Measurements from ENCODE around the gene TTBK2.

Gene TTBK2

GRCh38 chr15:42786978-42787377, 133.6 kb downstream of the TTBK2 start:
- CTCF ChIA-PET: no interaction called here
- no peak for DNase-seq (ENCODE audit: extremely low spot score)
- POLR2A ChIA-PET: no interaction called here
- TF ChIP-seq FOXM1 (IDR thresholded peaks at IDR 0.05; ENCODE audit: borderline replicate concordance) (no peak), ELF4 (IDR thresholded peaks at IDR 0.05) (no peak), CTBP1 (IDR thresholded peaks at IDR 0.05; ENCODE audit: borderline replicate concordance) (no peak), TARDBP (IDR thresholded peaks at IDR 0.05) (no peak), ZNF384 (IDR thresholded peaks at IDR 0.05) (no peak), HDGF (IDR thresholded peaks at IDR 0.05; ENCODE audit: borderline replicate concordance) (no peak), BHLHE40 (IDR thresholded peaks at IDR 0.05; ENCODE audit: borderline replicate concordance) (no peak), FOXA1 (IDR thresholded peaks at IDR 0.05) (no peak), SP1 (IDR thresholded peaks at IDR 0.05) (no peak), ARNT (IDR thresholded peaks at IDR 0.05) (no peak), NFRKB (IDR thresholded peaks at IDR 0.05) (no peak), SUZ12 (IDR thresholded peaks at IDR 0.05) (no peak), LEF1 (IDR thresholded peaks at IDR 0.05; ENCODE audit: borderline replicate concordance) (no peak)

- DNase-seq (ENCODE audit: extremely low spot score): no peak
- TF ChIP-seq BHLHE40 (IDR thresholded peaks at IDR 0.05; ENCODE audit: borderline replicate concordance): no peak
- TF ChIP-seq FOXM1 (IDR thresholded peaks at IDR 0.05; ENCODE audit: borderline replicate concordance): no peak
- TF ChIP-seq TARDBP (IDR thresholded peaks at IDR 0.05): no peak
- TF ChIP-seq L3MBTL2 (conservative IDR thresholded peaks at IDR 0.05): no peak
- TF ChIP-seq ARNT (IDR thresholded peaks at IDR 0.05): no peak
- no peak for TF ChIP-seq FOXK2 (IDR thresholded peaks at IDR 0.05)
- TF ChIP-seq LEF1 (IDR thresholded peaks at IDR 0.05; ENCODE audit: borderline replicate concordance): no peak
- no peak for TF ChIP-seq SP1 (IDR thresholded peaks at IDR 0.05)
- no peak for TF ChIP-seq ELF4 (IDR thresholded peaks at IDR 0.05)
- no peak for TF ChIP-seq FOXA1 (IDR thresholded peaks at IDR 0.05)
- no peak for TF ChIP-seq NFRKB (IDR thresholded peaks at IDR 0.05)
- no peak for TF ChIP-seq CTBP1 (IDR thresholded peaks at IDR 0.05; ENCODE audit: borderline replicate concordance)
- no peak for TF ChIP-seq HDGF (IDR thresholded peaks at IDR 0.05; ENCODE audit: borderline replicate concordance)
- no peak for TF ChIP-seq SUZ12 (IDR thresholded peaks at IDR 0.05)
- TF ChIP-seq, protein P1, sequence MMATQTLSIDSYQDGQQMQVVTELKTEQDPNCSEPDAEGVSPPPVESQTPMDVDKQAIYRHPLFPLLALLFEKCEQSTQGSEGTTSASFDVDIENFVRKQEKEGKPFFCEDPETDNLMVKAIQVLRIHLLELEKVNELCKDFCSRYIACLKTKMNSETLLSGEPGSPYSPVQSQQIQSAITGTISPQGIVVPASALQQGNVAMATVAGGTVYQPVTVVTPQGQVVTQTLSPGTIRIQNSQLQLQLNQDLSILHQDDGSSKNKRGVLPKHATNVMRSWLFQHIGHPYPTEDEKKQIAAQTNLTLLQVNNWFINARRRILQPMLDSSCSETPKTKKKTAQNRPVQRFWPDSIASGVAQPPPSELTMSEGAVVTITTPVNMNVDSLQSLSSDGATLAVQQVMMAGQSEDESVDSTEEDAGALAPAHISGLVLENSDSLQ (IDR thresholded peaks at IDR 0.05): no peak
- CTCF ChIA-PET: no interaction called here
- POLR2A ChIA-PET: no interaction called here
These were observed 135.0 kb downstream of the TTBK2 start for GRCh38 chr15:42785569-42785968.

GRCh38 chr15:42784705-42785104, 135.9 kb downstream of the TTBK2 start:
- DNase-seq (ENCODE audit: extremely low spot score): no peak
- ChIA-PET POLR2A (no interaction called here), CTCF (interaction anchor here (0.6 kb wide), 1 partner anchor 9 kb away, joined by 3 read pairs; no protein-coding TSS in a partner anchor)
- TF ChIP-seq ZNF384 (IDR thresholded peaks at IDR 0.05) (no peak), FOXK2 (IDR thresholded peaks at IDR 0.05) (no peak), BHLHE40 (IDR thresholded peaks at IDR 0.05; ENCODE audit: borderline replicate concordance) (no peak)
- TF ChIP-seq, protein P1 (IDR thresholded peaks at IDR 0.05): no peak

- POLR2A ChIA-PET: no interaction called here
- DNase-seq (ENCODE audit: extremely low spot score): no peak
- no peak for TF ChIP-seq HDGF (IDR thresholded peaks at IDR 0.05; ENCODE audit: borderline replicate concordance)
- TF ChIP-seq NFRKB (IDR thresholded peaks at IDR 0.05): no peak
- TF ChIP-seq FOXM1 (IDR thresholded peaks at IDR 0.05; ENCODE audit: borderline replicate concordance): no peak
- TF ChIP-seq TARDBP (IDR thresholded peaks at IDR 0.05): no peak
- TF ChIP-seq, protein P1 (IDR thresholded peaks at IDR 0.05): no peak
- TF ChIP-seq FOXA1 (IDR thresholded peaks at IDR 0.05): no peak
- no peak for TF ChIP-seq CTBP1 (IDR thresholded peaks at IDR 0.05; ENCODE audit: borderline replicate concordance)
- TF ChIP-seq L3MBTL2 (conservative IDR thresholded peaks at IDR 0.05): no peak
- no peak for TF ChIP-seq LEF1 (IDR thresholded peaks at IDR 0.05; ENCODE audit: borderline replicate concordance)
- TF ChIP-seq ARNT (IDR thresholded peaks at IDR 0.05): no peak
- TF ChIP-seq SUZ12 (IDR thresholded peaks at IDR 0.05): no peak
- TF ChIP-seq BHLHE40 (IDR thresholded peaks at IDR 0.05; ENCODE audit: borderline replicate concordance): no peak
- TF ChIP-seq FOXK2 (IDR thresholded peaks at IDR 0.05): no peak
- TF ChIP-seq ELF4 (IDR thresholded peaks at IDR 0.05): no peak
- no peak for TF ChIP-seq SP1 (IDR thresholded peaks at IDR 0.05)
- no peak for TF ChIP-seq ZNF384 (IDR thresholded peaks at IDR 0.05)
- CTCF ChIA-PET: no interaction called here
These were observed 137.9 kb downstream of the TTBK2 start for GRCh38 chr15:42782716-42783115.

DNA sequence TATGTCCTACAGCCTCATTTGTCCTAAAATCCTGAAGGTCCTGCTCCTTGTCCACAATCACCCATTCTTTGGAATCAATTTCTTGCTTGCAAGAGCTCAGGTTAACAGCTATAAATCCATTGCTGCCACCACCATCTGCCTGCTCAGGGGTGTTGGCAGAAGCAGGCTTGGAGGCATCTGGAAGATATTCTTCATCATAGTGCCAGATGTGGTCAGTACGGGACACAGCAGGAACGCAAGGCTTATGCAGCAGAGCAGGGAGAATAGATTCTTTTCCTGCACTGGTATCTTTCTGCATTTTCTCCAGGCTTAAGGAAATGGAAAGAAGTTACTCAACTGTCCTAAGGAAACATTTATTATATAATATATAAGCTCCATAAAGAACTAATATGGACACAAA, 145.2 kb downstream of the TTBK2 start:
- ChIA-PET POLR2A (no interaction called here), CTCF (interaction anchor here (0.6 kb wide), 1 partner anchor 9 kb away, joined by 3 read pairs; no protein-coding TSS in a partner anchor)
- no peak for DNase-seq (ENCODE audit: extremely low spot score)
- TF ChIP-seq BHLHE40 (IDR thresholded peaks at IDR 0.05; ENCODE audit: borderline replicate concordance) (no peak), FOXK2 (IDR thresholded peaks at IDR 0.05) (no peak), ZNF384 (IDR thresholded peaks at IDR 0.05) (no peak)

DNA sequence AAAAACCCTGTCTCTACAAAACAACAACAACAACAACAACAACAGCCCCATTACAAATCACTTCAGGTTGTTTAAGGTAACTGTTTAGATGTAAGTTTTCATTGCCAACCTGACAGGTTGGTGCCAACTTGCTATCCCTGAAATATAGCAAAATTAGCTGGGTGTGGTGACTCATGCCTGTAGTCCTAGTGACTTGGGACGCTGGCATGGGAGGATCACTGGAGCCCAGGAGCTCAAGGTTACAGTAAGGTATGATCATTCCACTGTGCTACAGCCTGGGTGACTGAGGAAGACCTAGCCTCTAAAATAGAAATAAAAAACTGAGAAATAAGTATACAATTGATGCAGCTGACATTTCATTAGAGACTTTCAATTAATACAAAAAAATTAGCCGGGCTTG, 147.7 kb downstream of the TTBK2 start:
- CTCF ChIA-PET: no interaction called here
- POLR2A ChIA-PET: no interaction called here
- TF ChIP-seq FOXK2 (IDR thresholded peaks at IDR 0.05) (no peak), LEF1 (IDR thresholded peaks at IDR 0.05; ENCODE audit: borderline replicate concordance) (no peak), FOXM1 (IDR thresholded peaks at IDR 0.05; ENCODE audit: borderline replicate concordance) (no peak), SUZ12 (IDR thresholded peaks at IDR 0.05) (no peak), BHLHE40 (IDR thresholded peaks at IDR 0.05; ENCODE audit: borderline replicate concordance) (no peak), NFRKB (IDR thresholded peaks at IDR 0.05) (no peak), ARNT (IDR thresholded peaks at IDR 0.05) (no peak), L3MBTL2 (conservative IDR thresholded peaks at IDR 0.05) (no peak)
- no peak for DNase-seq (ENCODE audit: extremely low spot score)

All from HEK293T (cell line).